ENCODE results near the gene CACNA1C. TPM values are rescaled to one million over a fixed set of nuclear protein-coding genes. Genes with fewer than 3 reads are reported as not detected.

Gene CACNA1C
- total RNA-seq, 1 donor from 2014 or later = 171 TPM

GRCh38 chr12:2439332-2440100, 386.7 kb downstream of the CACNA1C start:
- intact Hi-C loops (cut with DNase I) = loop anchor here (5.0 kb wide), 1 partner anchor 68 kb away; no protein-coding TSS in a partner anchor
- no peak for DNase-seq (ENCODE audit: missing footprints)
- peak; percentile 79 for ATAC-seq

DNA sequence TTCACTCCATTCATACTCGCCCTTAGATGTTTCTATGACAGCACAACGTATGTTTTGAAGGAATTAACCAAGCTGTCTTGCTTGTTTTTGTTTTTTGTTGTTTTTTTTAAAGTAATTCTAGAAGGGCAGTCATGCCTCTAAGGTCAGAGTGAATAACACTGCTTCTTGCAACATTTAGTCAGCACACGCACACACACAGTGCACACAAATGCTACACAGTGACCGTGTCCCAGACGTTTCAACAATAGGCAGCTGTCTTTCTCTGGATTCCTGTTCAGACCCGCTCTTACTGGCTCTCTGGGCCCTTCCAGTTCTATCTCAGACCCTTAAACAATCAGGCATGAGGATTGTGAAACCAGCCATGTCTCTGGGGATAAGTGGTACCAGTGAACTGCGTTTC, 391.0 kb downstream of the CACNA1C start:
- DNase-seq (ENCODE audit: missing footprints) (no peak), ATAC-seq (peak; percentile 17)
- intact Hi-C loops (cut with DNase I) = loop anchor here (5.0 kb wide), 1 partner anchor 64 kb away; no protein-coding TSS in a partner anchor

GRCh38 chr12:2445968-2446367, 393.2 kb downstream of the CACNA1C start:
- DNase-seq (ENCODE audit: missing footprints) (no peak), ATAC-seq (no peak)
- intact Hi-C loops (cut with DNase I) = no loop called here

- intact Hi-C loops (cut with DNase I) = no loop called here
- DNase-seq (ENCODE audit: missing footprints) = no peak
- no peak for ATAC-seq
Observed at GRCh38 chr12:2447861-2448260, 395.1 kb downstream of the CACNA1C start.

GRCh38 chr12:2449586-2449985, 396.8 kb downstream of the CACNA1C start:
- intact Hi-C loops (cut with DNase I) = loop anchor here (1.0 kb wide), 1 partner anchor 48 kb away; no protein-coding TSS in a partner anchor

DNA sequence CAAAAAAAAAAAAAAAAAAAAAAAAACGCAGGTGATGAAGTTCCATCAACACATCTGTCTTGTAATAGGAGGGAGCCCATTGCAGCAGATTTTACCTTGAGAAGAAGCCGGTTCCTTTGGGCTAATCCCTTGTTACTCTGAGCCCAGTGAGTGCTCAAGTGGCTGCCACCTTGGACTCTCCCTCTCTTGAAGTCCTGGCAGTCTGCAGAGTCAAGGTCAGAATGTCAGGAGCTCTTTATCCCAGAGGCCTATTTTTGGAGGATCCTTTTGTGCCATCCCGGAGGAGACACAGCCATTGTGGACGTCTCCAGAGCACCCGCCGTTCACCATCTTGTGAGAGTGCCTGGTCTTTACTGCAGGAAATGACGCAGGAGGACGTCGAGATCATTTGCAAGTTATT, 397.8 kb downstream of the CACNA1C start:
- intact Hi-C loops (cut with DNase I) = loop anchor here (10.0 kb wide), 1 partner anchor 114 kb away; no protein-coding TSS in a partner anchor
- ATAC-seq = peak; percentile 56
- no peak for DNase-seq (ENCODE audit: missing footprints)

More at GRCh38 chr12:2449586-2449985, 396.8 kb downstream of the CACNA1C start:
- DNase-seq (ENCODE audit: missing footprints) = no peak
- no peak for ATAC-seq

DNA sequence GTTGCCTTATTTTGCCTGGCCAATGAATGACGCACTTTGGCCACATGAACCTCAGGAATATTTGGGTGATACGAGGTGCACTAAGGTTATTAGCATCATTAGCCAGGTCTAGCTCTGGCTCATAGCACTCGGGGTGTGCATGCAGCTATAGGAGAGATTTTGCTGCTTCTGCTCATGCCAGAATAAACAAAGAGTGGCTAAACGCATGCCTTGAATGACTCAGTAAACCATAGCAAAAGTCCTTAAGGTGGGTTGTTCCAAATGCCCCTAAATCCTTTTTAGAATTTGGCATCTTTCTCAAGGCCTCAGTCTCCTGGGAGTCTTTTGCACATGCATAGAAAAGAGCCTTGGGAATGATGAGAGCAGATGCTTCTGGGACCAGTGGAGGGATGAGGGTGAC, 398.2 kb downstream of the CACNA1C start:
- ATAC-seq = no peak
- intact Hi-C loops (cut with DNase I) = loop anchor here (10.0 kb wide), 1 partner anchor 114 kb away; no protein-coding TSS in a partner anchor
- no peak for DNase-seq (ENCODE audit: missing footprints)

GRCh38 chr12:2451497-2451896, 398.7 kb downstream of the CACNA1C start:
- intact Hi-C loops (cut with DNase I) = loop anchor here (10.0 kb wide), 1 partner anchor 113 kb away; no protein-coding TSS in a partner anchor
- ATAC-seq (peak; percentile 12), DNase-seq (ENCODE audit: missing footprints) (no peak)

- DNase-seq (ENCODE audit: missing footprints) (no peak), ATAC-seq (no peak)
- intact Hi-C loops (cut with DNase I) = loop anchor here (10.0 kb wide), 1 partner anchor 112 kb away; no protein-coding TSS in a partner anchor
Observed at GRCh38 chr12:2453076-2453760, 400.4 kb downstream of the CACNA1C start.

DNA sequence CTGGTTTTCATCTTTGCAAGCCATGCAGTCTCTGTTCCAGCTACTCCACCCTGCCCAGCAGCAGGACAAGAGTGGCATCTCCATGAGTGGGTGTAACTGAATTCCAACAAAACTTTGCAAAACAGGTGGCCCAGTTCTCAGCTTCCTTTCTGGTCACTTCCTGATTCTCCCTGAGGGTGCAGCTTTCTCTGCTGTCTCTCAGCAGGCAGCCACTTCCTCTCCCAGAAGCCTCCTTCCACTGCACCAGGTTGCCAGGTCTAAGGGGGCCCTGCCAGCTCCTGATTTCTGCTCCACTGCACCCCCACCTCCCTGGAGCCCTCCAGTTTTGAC, 400.9 kb downstream of the CACNA1C start:
- DNase-seq (ENCODE audit: missing footprints) (no peak), ATAC-seq (no peak)
- intact Hi-C loops (cut with DNase I) = loop anchor here (10.0 kb wide), 1 partner anchor 111 kb away; no protein-coding TSS in a partner anchor

- DNase-seq (ENCODE audit: missing footprints) (no peak), ATAC-seq (no peak)
- intact Hi-C loops (cut with DNase I) = loop anchor here (10.0 kb wide), 1 partner anchor 110 kb away; no protein-coding TSS in a partner anchor
Observed at GRCh38 chr12:2454601-2455177, 401.9 kb downstream of the CACNA1C start.

- no peak for ATAC-seq
- no peak for DNase-seq (ENCODE audit: missing footprints)
- intact Hi-C loops (cut with DNase I) = loop anchor here (10.0 kb wide), 1 partner anchor 109 kb away; no protein-coding TSS in a partner anchor
Observed at GRCh38 chr12:2455410-2455809, 402.6 kb downstream of the CACNA1C start.

GRCh38 chr12:2456122-2456812, 403.5 kb downstream of the CACNA1C start:
- ATAC-seq (no peak), DNase-seq (ENCODE audit: missing footprints) (no peak)
- intact Hi-C loops (cut with DNase I) = loop anchor here (10.0 kb wide), 1 partner anchor 109 kb away; no protein-coding TSS in a partner anchor

DNA sequence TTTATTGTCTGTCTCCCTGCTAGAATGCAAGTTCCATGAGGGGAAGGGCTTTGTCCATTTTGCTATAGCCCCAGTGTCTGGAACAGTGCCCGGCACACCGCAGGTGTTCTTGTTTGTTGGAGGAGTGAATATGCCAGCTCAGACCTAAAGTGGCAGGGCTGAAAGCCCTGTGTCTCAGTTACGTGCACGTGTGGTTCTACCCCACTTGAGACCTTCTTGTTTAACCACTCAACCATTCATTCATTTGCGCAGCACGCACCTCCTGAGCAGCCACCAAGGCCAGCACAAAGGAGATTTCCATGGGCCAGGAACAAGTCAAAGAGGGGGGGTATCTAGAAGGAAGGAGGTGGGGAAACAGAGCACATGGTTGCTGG, 404.0 kb downstream of the CACNA1C start:
- intact Hi-C loops (cut with DNase I) = loop anchor here (10.0 kb wide), 1 partner anchor 108 kb away; no protein-coding TSS in a partner anchor
- no peak for ATAC-seq

GRCh38 chr12:2457215-2457932, 404.6 kb downstream of the CACNA1C start:
- intact Hi-C loops (cut with DNase I) = loop anchor here (10.0 kb wide), 1 partner anchor 107 kb away; no protein-coding TSS in a partner anchor
- DNase-seq (ENCODE audit: missing footprints) = peak; percentile 68
- ATAC-seq = no peak

More for the DNA sequence above, 404.0 kb downstream of the CACNA1C start:
- no peak for DNase-seq (ENCODE audit: missing footprints)

DNA sequence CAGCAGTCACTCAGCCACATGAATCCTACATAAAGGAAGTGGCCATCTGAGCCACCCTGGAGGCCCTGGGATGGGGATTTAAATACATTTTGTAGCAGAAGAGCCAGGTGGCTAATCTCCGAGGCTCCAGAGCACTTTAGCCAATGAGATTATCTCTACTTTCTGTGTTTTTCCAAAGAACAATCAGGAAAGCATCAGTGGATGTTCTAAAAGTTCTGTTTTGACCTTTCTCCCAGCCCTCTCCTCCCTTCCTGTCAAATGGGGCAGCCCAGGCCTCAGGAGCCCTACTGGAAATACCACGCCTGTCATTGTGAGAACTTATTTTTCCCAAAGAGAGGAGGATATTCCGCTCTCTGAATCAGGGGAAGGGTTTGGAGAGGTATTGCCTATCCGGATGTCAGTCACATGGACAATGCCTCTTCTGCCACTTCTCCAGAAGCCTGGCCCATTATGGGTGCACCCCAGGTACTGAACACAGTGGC, 405.2 kb downstream of the CACNA1C start:
- ATAC-seq (no peak), DNase-seq (ENCODE audit: missing footprints) (no peak)
- intact Hi-C loops (cut with DNase I) = loop anchor here (1.0 to 10.0 kb wide), 2 partner anchors 38 to 107 kb away; no protein-coding TSS in a partner anchor

- ATAC-seq (no peak), DNase-seq (ENCODE audit: missing footprints) (no peak)
- intact Hi-C loops (cut with DNase I) = no loop called here
Observed at GRCh38 chr12:2460051-2460670, 407.4 kb downstream of the CACNA1C start.
